HUES64 (cell line): ENCODE results near the gene N4BP2L2. TPM values are rescaled to one million over a fixed set of nuclear protein-coding genes. Genes with fewer than 3 reads are reported as not detected.
"Not testable (repeated sequence)": the region's sequence is repeated elsewhere in the genome, so short reads cannot be mapped to it uniquely, and the experiment has no call there.

Experiments
- H3K27ac ChIP-seq: 2 replicates; pipeline ENCODE4 v1.7.0; 2013; ENCODE audit warnings: low read depth, low read length, inconsistent platforms
- H3K27me3 ChIP-seq: 2 replicates; pipeline ENCODE4 v1.6.1; 2013; ENCODE audit warnings: mild to moderate bottlenecking, low read length; ENCODE audit not compliant: insufficient read depth
- H3K36me3 ChIP-seq: 2 replicates; pipeline ENCODE4 v1.6.1; 2013; ENCODE audit warnings: mild to moderate bottlenecking, low read length; ENCODE audit not compliant: insufficient read depth
- H3K4me1 ChIP-seq: 2 replicates; pipeline ENCODE4 v1.6.1; 2013; ENCODE audit warnings: mild to moderate bottlenecking, low read length, moderate library complexity; ENCODE audit not compliant: insufficient read depth
- H3K4me3 ChIP-seq: 2 replicates; pipeline ENCODE4 v1.5.1; 2013; ENCODE audit warnings: mild to moderate bottlenecking, low read length, moderate library complexity
- H3K9ac ChIP-seq: 2 replicates; pipeline ENCODE4 v1.6.1; 2013; ENCODE audit warnings: mild to moderate bottlenecking, low read depth, low read length
- H3K9me3 ChIP-seq: 2 replicates; pipeline ENCODE4 v1.6.1; 2013; ENCODE audit warnings: low read depth, low read length; ENCODE audit not compliant: insufficient read depth
- WGBS: fragments of 150-250, 120-280 bp; methylation state at CpG from one replicate; pipeline ENCODE4 v1.1.7; 2013; ENCODE audit warnings: missing lambda C conversion rate; 5-methylcytosine and 5-hydroxymethylcytosine counted together
- polyA plus RNA-seq, 2 experiments: library from polyadenylated mRNA; stranded (reverse); fragments of 50-300 nt; gene quantifications; one replicate each; pipeline ENCODE4 v1.2.3, GENCODE V29; 2013

N4BP2L2 gene
- 40.3 TPM for polyA plus RNA-seq (2013, experiment 1 of 2)
- polyA plus RNA-seq (2013, experiment 2 of 2): 47.5 TPM

- Histone ChIP-seq H3K4me1 (no peaks in the 10 kb centered on the region), H3K36me3 (peaks cover 29% of the 10 kb centered on the region), H3K9ac (peak within 1 kb of the TSS; percentile 78), H3K4me3 (peak within 1 kb of the TSS; percentile 82), H3K27ac (peak within 1 kb of the TSS; percentile 81), H3K27me3 (no peaks in the 10 kb centered on the region), H3K9me3 (peaks cover 3% of the 10 kb centered on the region; the same call in 1 of the 2 replicates)
- 1% methylated on average over 32 of the region's 32 CpGs for WGBS
These were observed at the start of gene N4BP2L2 for GRCh38 chr13:32538621-32539246. Gene N4BP2L2, minus strand, starts transcription at chr13:32538795. Its CDS starts 1,768 bp downstream, at chr13:32537027.

GRCh38 chr13:32587811-32588170, 49.2 kb upstream of the N4BP2L2 start:
- WGBS: 18% methylated on average over 6 of the region's 8 CpGs
- H3K9me3 ChIP-seq: no peaks in the 10 kb centered on the region
- peaks cover 8% of the 10 kb centered on the region for H3K27me3 ChIP-seq
- peak overlapping the region; percentile 94; the same call in 1 of the 2 replicates for H3K27ac ChIP-seq
- peaks cover 25% of the 10 kb centered on the region for H3K4me1 ChIP-seq
- peak overlapping the region; percentile 94 for H3K4me3 ChIP-seq
- peak overlapping the region; percentile 94 for H3K9ac ChIP-seq
- no peaks in the 10 kb centered on the region for H3K36me3 ChIP-seq

GRCh38 chr13:32587011-32587810, 48.6 kb upstream of the N4BP2L2 start:
- H3K36me3 ChIP-seq: no peaks in the 10 kb centered on the region
- peaks cover 8% of the 10 kb centered on the region for H3K27me3 ChIP-seq
- peak overlapping the region; percentile 94 for H3K9ac ChIP-seq
- WGBS: under 1% methylated on average over 73 of the region's 74 CpGs
- no peaks in the 10 kb centered on the region for H3K9me3 ChIP-seq
- peak overlapping the region; percentile 94 for H3K4me3 ChIP-seq
- peaks cover 25% of the 10 kb centered on the region for H3K4me1 ChIP-seq
- peak overlapping the region; percentile 94; the same call in 1 of the 2 replicates for H3K27ac ChIP-seq

- no peaks in the 10 kb centered on the region for H3K9me3 ChIP-seq
These were observed 47.7 kb upstream of the N4BP2L2 start, which contains the start of gene PDS5B for GRCh38 chr13:32586080-32586900. Gene PDS5B, plus strand, starts transcription at chr13:32586452. Its CDS starts 62,321 bp downstream, at chr13:32648773.

GRCh38 chr13:32585550-32586079, 47.0 kb upstream of the N4BP2L2 start:
- 37% methylated on average over 4 of the region's 8 CpGs for WGBS
- H3K27ac ChIP-seq: no peak overlapping the region

More at GRCh38 chr13:32586080-32586900, 47.7 kb upstream of the N4BP2L2 start, which contains the start of gene PDS5B:
- peaks cover 8% of the 10 kb centered on the region for H3K27me3 ChIP-seq
- H3K4me3 ChIP-seq: peak within 1 kb of the TSS; percentile 94
- peak within 1 kb of the TSS; percentile 96 for H3K9ac ChIP-seq
- H3K4me1 ChIP-seq: peaks cover 25% of the 10 kb centered on the region
- H3K36me3 ChIP-seq: no peaks in the 10 kb centered on the region
- WGBS: under 1% methylated on average over 96 of the region's 97 CpGs
- peak within 1 kb of the TSS; percentile 99 for H3K27ac ChIP-seq

DNA sequence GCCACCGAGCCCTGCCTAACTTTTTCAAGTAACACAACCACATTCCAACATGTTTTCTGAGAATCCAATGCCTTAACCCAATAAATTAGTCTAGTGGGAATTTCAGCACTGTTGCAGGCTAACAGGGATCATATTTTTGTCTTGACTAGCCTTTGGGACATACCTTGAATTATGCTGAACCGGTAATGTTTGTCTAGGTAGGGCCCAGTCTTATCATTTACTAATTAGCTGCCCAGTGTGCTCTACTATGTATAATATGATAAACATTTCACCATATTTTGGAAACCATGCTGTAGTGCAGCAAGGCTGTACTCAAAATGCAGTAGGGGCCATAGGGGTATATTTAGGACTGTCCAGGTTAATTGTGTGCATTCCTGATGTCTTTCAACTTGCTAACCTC, 44.4 kb upstream of the N4BP2L2 start:
- peaks cover 8% of the 10 kb centered on the region for H3K27me3 ChIP-seq
- H3K4me1 ChIP-seq: peaks cover 2% of the 10 kb centered on the region
- no peak overlapping the region for H3K27ac ChIP-seq
- WGBS: 93% methylated on average over 2 of the region's 2 CpGs
- no peak overlapping the region for H3K4me3 ChIP-seq
- no peak overlapping the region for H3K9ac ChIP-seq
- peaks cover 7% of the 10 kb centered on the region for H3K9me3 ChIP-seq
- no peaks in the 10 kb centered on the region for H3K36me3 ChIP-seq

More at GRCh38 chr13:32585550-32586079, 47.0 kb upstream of the N4BP2L2 start:
- H3K27me3 ChIP-seq: peaks cover 8% of the 10 kb centered on the region
- H3K9me3 ChIP-seq: no peaks in the 10 kb centered on the region
- no peaks in the 10 kb centered on the region for H3K36me3 ChIP-seq
- peaks cover 24% of the 10 kb centered on the region for H3K4me1 ChIP-seq
- 0 out of 2 replicates have a peak overlapping the region, but pooled peaks have one; percentile 26 for H3K9ac ChIP-seq
- peak overlapping the region; percentile 70 for H3K4me3 ChIP-seq

- Histone ChIP-seq H3K27ac (no peak overlapping the region), H3K4me3 (no peak overlapping the region), H3K9ac (no peak overlapping the region), H3K36me3 (no peaks in the 10 kb centered on the region), H3K9me3 (peaks cover 13% of the 10 kb centered on the region), H3K27me3 (peaks cover 8% of the 10 kb centered on the region), H3K4me1 (no peaks in the 10 kb centered on the region)
- 71% methylated on average over 2 of the region's 2 CpGs for WGBS
These were observed 43.7 kb upstream of the N4BP2L2 start for GRCh38 chr13:32582281-32582680.

- Histone ChIP-seq H3K9me3 (peaks cover 19% of the 10 kb centered on the region), H3K36me3 (no peaks in the 10 kb centered on the region), H3K4me1 (no peaks in the 10 kb centered on the region), H3K27me3 (peaks cover 8% of the 10 kb centered on the region), H3K9ac (no peak overlapping the region), H3K4me3 (no peak overlapping the region), H3K27ac (no peak overlapping the region)
- WGBS: 85% methylated on average over 3 of the region's 3 CpGs
These were observed 42.7 kb upstream of the N4BP2L2 start for GRCh38 chr13:32581177-32581786.

DNA sequence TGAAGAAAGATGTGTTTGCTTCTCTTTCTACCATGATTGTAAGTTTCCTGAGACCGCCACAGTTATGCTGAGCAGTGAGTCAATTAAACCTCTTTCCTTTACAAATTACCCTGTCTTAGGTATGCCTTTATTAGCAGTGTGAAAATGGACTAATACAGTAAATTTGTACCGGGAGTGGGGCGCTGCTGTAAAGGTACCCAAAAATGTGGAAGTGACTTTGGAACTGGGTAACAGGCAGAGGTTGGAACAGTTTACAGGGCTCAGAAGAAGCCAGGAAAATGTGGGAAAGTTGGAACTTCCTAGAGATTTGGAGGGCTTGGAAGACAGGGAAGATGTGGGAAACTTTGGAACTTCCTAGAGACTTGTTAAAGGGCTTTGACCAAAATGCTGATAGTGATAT, 38.4 kb upstream of the N4BP2L2 start:
- Histone ChIP-seq H3K36me3 (no peaks in the 10 kb centered on the region), H3K9ac (no peak overlapping the region), H3K4me3 (no peak overlapping the region), H3K27me3 (no peaks in the 10 kb centered on the region), H3K27ac (no peak overlapping the region), H3K4me1 (no peaks in the 10 kb centered on the region), H3K9me3 (peaks cover 19% of the 10 kb centered on the region)
- 94% methylated on average over 2 of the region's 3 CpGs for WGBS

GRCh38 chr13:32575687-32576086, 37.1 kb upstream of the N4BP2L2 start:
- not testable (repeated sequence) for H3K36me3 ChIP-seq, H3K9ac ChIP-seq, H3K27ac ChIP-seq, H3K4me1 ChIP-seq, H3K27me3 ChIP-seq, H3K4me3 ChIP-seq
- WGBS: 98% methylated on average over 3 of the region's 4 CpGs
- H3K9me3 ChIP-seq: peaks cover 19% of the 10 kb centered on the region
